ENCODE results near the gene ACSM5. TPM values are rescaled to one million over a fixed set of nuclear protein-coding genes. Genes with fewer than 3 reads are reported as not detected.

Gene ACSM5
- total and polyA plus RNA-seq, 4 experiments from 2014 or later = not detected

GRCh38 chr16:20401066-20401465, 8.3 kb upstream of the ACSM5 start:
- Histone ChIP-seq H3K27me3 (ENCODE audit: insufficient read depth, low read length) (no peaks in the 10 kb centered on the region), H3K4me3 (ENCODE audit: low read length in 2 of 2) (no peak overlapping the region), H3K27ac (ENCODE audit: low read depth, low read length) (no peak overlapping the region), H3K36me3 (ENCODE audit: insufficient read depth, low read length) (no peaks in the 10 kb centered on the region), H3K9me3 (ENCODE audit: control insufficient read depth in 1 of 2, low read length in 2 of 2) (no peaks in the 10 kb centered on the region), H3K4me1 (ENCODE audit: insufficient read depth, low read length) (no peaks in the 10 kb centered on the region)
- no peaks in the 10 kb centered on the region for H3K36me3 Mint-ChIP-seq
- no peak overlapping the region for H3K4me3 Mint-ChIP-seq
- DNase-seq = no peak
- intact Hi-C loops (cut with micrococcal nuclease) = no loop called here
- H3K27me3 Mint-ChIP-seq = peaks cover 0 to 4% of the 10 kb centered on the region in 2 donors
- CTCF ChIA-PET (ENCODE audit: partially characterized antibody) = no interaction called here
- peaks cover 0 to 2% (median 0%) of the 10 kb centered on the region in 8 donors for H3K9me3 Mint-ChIP-seq
- POLR2A ChIA-PET (ENCODE audit: partially characterized antibody) = no interaction called here
- H3K4me1 Mint-ChIP-seq = no peaks in the 10 kb centered on the region
- no peak overlapping the region for H3K27ac Mint-ChIP-seq

GRCh38 chr16:20401475-20402016, 7.8 kb upstream of the ACSM5 start:
- Histone ChIP-seq H3K27ac (ENCODE audit: low read depth, low read length) (no peak overlapping the region), H3K4me3 (ENCODE audit: low read length in 2 of 2) (no peak overlapping the region), H3K9me3 (ENCODE audit: control insufficient read depth in 1 of 2, low read length in 2 of 2) (no peaks in the 10 kb centered on the region), H3K36me3 (ENCODE audit: insufficient read depth, low read length) (no peaks in the 10 kb centered on the region), H3K27me3 (ENCODE audit: insufficient read depth, low read length) (no peaks in the 10 kb centered on the region), H3K4me1 (ENCODE audit: insufficient read depth, low read length) (no peaks in the 10 kb centered on the region)
- DNase-seq = no peak
- H3K4me3 Mint-ChIP-seq = no peak overlapping the region
- peaks cover 0 to 4% of the 10 kb centered on the region in 2 donors for H3K27me3 Mint-ChIP-seq
- CTCF ChIA-PET (ENCODE audit: partially characterized antibody) = no interaction called here
- POLR2A ChIA-PET (ENCODE audit: partially characterized antibody) = no interaction called here
- no peak overlapping the region for H3K27ac Mint-ChIP-seq
- no peaks in the 10 kb centered on the region for H3K4me1 Mint-ChIP-seq
- no peaks in the 10 kb centered on the region for H3K36me3 Mint-ChIP-seq
- intact Hi-C loops (cut with micrococcal nuclease) = no loop called here
- H3K9me3 Mint-ChIP-seq = peaks cover 0 to 2% (median 0%) of the 10 kb centered on the region in 8 donors

- H3K4me3 Mint-ChIP-seq = no peak overlapping the region
- POLR2A ChIA-PET (ENCODE audit: partially characterized antibody) = no interaction called here
- H3K9me3 Mint-ChIP-seq = peaks cover 0 to 2% (median 0%) of the 10 kb centered on the region in 8 donors
- no peaks in the 10 kb centered on the region for H3K36me3 ChIP-seq (ENCODE audit: insufficient read depth, low read length)
- intact Hi-C loops (cut with micrococcal nuclease) = no loop called here
- peaks cover 5% of the 10 kb centered on the region in 2 donors for H3K27me3 Mint-ChIP-seq
- H3K27me3 ChIP-seq (ENCODE audit: insufficient read depth, low read length) = no peaks in the 10 kb centered on the region
- DNase-seq = no peak
- H3K4me1 Mint-ChIP-seq = no peaks in the 10 kb centered on the region
- H3K27ac Mint-ChIP-seq = no peak overlapping the region
- no peaks in the 10 kb centered on the region for H3K9me3 ChIP-seq (ENCODE audit: control insufficient read depth in 1 of 2, low read length in 2 of 2)
- no peak overlapping the region for H3K27ac ChIP-seq (ENCODE audit: low read depth, low read length)
- CTCF ChIA-PET (ENCODE audit: partially characterized antibody) = no interaction called here
- H3K36me3 Mint-ChIP-seq = no peaks in the 10 kb centered on the region
- no peak overlapping the region for H3K4me3 ChIP-seq (ENCODE audit: low read length in 2 of 2)
- H3K4me1 ChIP-seq (ENCODE audit: insufficient read depth, low read length) = no peaks in the 10 kb centered on the region
These were observed 6.7 kb upstream of the ACSM5 start for GRCh38 chr16:20402651-20403050.

DNA sequence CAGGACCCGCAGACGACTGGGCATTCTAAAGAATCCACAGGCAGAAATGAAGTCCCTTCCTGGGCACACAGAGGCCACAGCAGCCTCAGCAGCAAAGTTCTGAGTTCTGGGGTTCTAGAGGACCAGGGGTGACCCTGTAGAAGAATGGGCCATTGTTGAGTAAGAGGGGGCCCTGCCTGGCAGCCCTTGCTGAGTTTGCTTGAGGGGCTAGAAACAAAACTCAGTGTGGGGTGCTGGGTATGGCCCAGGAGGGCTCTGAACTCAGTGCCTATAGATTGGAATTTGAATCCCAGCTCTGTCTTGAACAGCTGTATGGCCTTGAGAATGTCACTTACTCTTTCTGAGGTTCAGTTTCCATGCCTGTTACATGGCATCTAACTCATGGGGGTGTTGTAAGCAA, 4.7 kb upstream of the ACSM5 start, which contains the start of gene PDILT:
Gene PDILT, minus strand, starts transcription at position 101 of the 400 bp plus-strand sequence. CDS start 5,437 bp downstream, outside the sequence.
- no peak for DNase-seq
- H3K9me3 ChIP-seq (ENCODE audit: control insufficient read depth in 1 of 2, low read length in 2 of 2) = no peaks in the 10 kb centered on the region
- H3K9me3 Mint-ChIP-seq = peaks cover 0 to 2% (median 0%) of the 10 kb centered on the region in 8 donors
- no peak within 1 kb of the TSS for H3K4me3 Mint-ChIP-seq
- H3K4me1 Mint-ChIP-seq = no peaks in the 10 kb centered on the region
- ChIA-PET CTCF (ENCODE audit: partially characterized antibody) (no interaction called here), POLR2A (ENCODE audit: partially characterized antibody) (no interaction called here)
- intact Hi-C loops (cut with micrococcal nuclease) = no loop called here
- no peak within 1 kb of the TSS for H3K27ac Mint-ChIP-seq
- no peaks in the 10 kb centered on the region for H3K4me1 ChIP-seq (ENCODE audit: insufficient read depth, low read length)
- H3K4me3 ChIP-seq (ENCODE audit: low read length in 2 of 2) = no peak within 1 kb of the TSS
- H3K27ac ChIP-seq (ENCODE audit: low read depth, low read length) = no peak within 1 kb of the TSS
- H3K36me3 Mint-ChIP-seq = no peaks in the 10 kb centered on the region
- no peaks in the 10 kb centered on the region for H3K27me3 ChIP-seq (ENCODE audit: insufficient read depth, low read length)
- H3K27me3 Mint-ChIP-seq = peaks cover 5% of the 10 kb centered on the region in 2 donors
- no peaks in the 10 kb centered on the region for H3K36me3 ChIP-seq (ENCODE audit: insufficient read depth, low read length)

DNA sequence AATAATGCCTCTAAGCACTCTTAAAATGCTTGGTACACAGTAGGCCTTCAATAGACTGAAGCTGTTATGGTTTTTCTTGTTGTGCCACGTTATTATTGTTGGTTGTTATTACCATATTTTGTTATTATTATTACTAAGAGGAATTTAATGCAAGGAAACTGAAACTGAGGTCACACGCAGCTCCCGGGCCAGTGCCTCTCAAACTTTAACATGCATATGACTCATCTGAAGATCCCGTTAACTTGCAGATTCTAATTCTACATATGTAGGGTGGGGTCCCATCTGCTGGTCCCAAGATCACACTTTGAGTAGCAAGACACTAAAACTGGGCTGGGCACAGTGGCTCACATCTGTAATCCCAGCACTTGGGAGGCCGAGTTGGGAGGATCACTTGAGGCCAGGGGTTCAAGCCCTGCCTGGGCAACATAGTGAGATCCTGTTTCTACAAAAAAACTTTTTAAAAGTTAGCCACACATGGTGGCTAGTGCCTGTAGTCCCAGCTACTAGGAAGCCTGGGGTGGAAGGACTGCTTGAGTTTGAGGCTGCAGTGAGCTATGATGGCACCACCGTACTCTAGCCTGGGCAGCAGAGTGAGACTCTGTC, 888 bp downstream of the ACSM5 start:
- Histone ChIP-seq H3K27ac (ENCODE audit: low read depth, low read length) (no peak overlapping the region), H3K27me3 (ENCODE audit: insufficient read depth, low read length) (no peaks in the 10 kb centered on the region), H3K4me1 (ENCODE audit: insufficient read depth, low read length) (no peaks in the 10 kb centered on the region), H3K36me3 (ENCODE audit: insufficient read depth, low read length) (no peaks in the 10 kb centered on the region), H3K4me3 (ENCODE audit: low read length in 2 of 2) (no peak overlapping the region), H3K9me3 (ENCODE audit: control insufficient read depth in 1 of 2, low read length in 2 of 2) (no peaks in the 10 kb centered on the region)
- ChIA-PET CTCF (ENCODE audit: partially characterized antibody) (no interaction called here), POLR2A (ENCODE audit: partially characterized antibody) (no interaction called here)
- intact Hi-C loops (cut with micrococcal nuclease) = no loop called here
- Mint-ChIP-seq H3K4me3 (no peak overlapping the region), H3K9me3 (peaks cover 0 to 5% (median 0%) of the 10 kb centered on the region in 8 donors), H3K27ac (no peak overlapping the region), H3K4me1 (no peaks in the 10 kb centered on the region), H3K27me3 (peaks cover 5 to 11% of the 10 kb centered on the region in 2 donors), H3K36me3 (no peaks in the 10 kb centered on the region)
- no peak for DNase-seq

- Histone ChIP-seq H3K9me3 (ENCODE audit: control insufficient read depth in 1 of 2, low read length in 2 of 2) (no peaks in the 10 kb centered on the region), H3K27me3 (ENCODE audit: insufficient read depth, low read length) (no peaks in the 10 kb centered on the region), H3K4me1 (ENCODE audit: insufficient read depth, low read length) (no peaks in the 10 kb centered on the region), H3K36me3 (ENCODE audit: insufficient read depth, low read length) (no peaks in the 10 kb centered on the region), H3K4me3 (ENCODE audit: low read length in 2 of 2) (no peak overlapping the region), H3K27ac (ENCODE audit: low read depth, low read length) (no peak overlapping the region)
- CTCF ChIA-PET (ENCODE audit: partially characterized antibody) = no interaction called here
- no peaks in the 10 kb centered on the region for H3K36me3 Mint-ChIP-seq
- no peaks in the 10 kb centered on the region for H3K4me1 Mint-ChIP-seq
- POLR2A ChIA-PET (ENCODE audit: partially characterized antibody) = no interaction called here
- peaks cover 5 to 10% of the 10 kb centered on the region in 2 donors for H3K27me3 Mint-ChIP-seq
- no peak overlapping the region for H3K4me3 Mint-ChIP-seq
- intact Hi-C loops (cut with micrococcal nuclease) = no loop called here
- H3K27ac Mint-ChIP-seq = no peak overlapping the region
- no peak for DNase-seq
- peaks cover 0 to 3% (median 0%) of the 10 kb centered on the region in 8 donors for H3K9me3 Mint-ChIP-seq
These were observed 1.7 kb downstream of the ACSM5 start for GRCh38 chr16:20411055-20411454.

DNA sequence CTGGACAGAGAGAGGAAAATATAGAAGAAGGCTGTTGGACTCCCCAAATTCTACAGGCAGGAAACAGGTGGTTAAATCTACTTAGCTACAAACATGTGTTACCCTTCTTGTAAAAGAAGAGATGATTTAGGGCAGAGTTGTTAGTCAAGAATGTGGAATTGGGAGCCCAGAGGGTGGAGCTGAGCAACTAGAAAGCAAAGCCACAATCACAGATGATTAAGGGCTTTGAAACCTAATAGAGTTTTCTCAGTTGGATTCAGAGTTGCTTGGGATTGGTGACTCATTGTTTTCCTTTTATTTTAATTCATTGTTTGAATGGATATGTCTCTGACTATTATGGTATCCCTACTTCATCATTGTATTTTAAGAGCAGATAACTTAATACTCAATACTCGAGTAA, 6.2 kb downstream of the ACSM5 start:
- DNase-seq = no peak
- Mint-ChIP-seq H3K27me3 (peaks cover 0 to 10% of the 10 kb centered on the region in 2 donors), H3K4me3 (no peak overlapping the region), H3K9me3 (peaks cover 0 to 3% (median 0%) of the 10 kb centered on the region in 8 donors), H3K36me3 (no peaks in the 10 kb centered on the region), H3K27ac (no peak overlapping the region), H3K4me1 (no peaks in the 10 kb centered on the region)
- H3K9me3 ChIP-seq (ENCODE audit: control insufficient read depth in 1 of 2, low read length in 2 of 2) = no peaks in the 10 kb centered on the region
- no peaks in the 10 kb centered on the region for H3K36me3 ChIP-seq (ENCODE audit: insufficient read depth, low read length)
- intact Hi-C loops (cut with micrococcal nuclease) = no loop called here
- ChIA-PET CTCF (ENCODE audit: partially characterized antibody) (no interaction called here), POLR2A (ENCODE audit: partially characterized antibody) (no interaction called here)
- H3K4me3 ChIP-seq (ENCODE audit: low read length in 2 of 2) = no peak overlapping the region
- no peak overlapping the region for H3K27ac ChIP-seq (ENCODE audit: low read depth, low read length)
- H3K4me1 ChIP-seq (ENCODE audit: insufficient read depth, low read length) = no peaks in the 10 kb centered on the region
- H3K27me3 ChIP-seq (ENCODE audit: insufficient read depth, low read length) = no peaks in the 10 kb centered on the region

Measured in CD4-positive, alpha-beta memory T cell (primary cell).